Mucosa of stomach (tissue), 1 donor: ENCODE data around the gene NEURL1B.
"Not testable (repeated sequence)": the region's sequence is repeated elsewhere in the genome, so short reads cannot be mapped to it uniquely, and the experiment has no call there.

Experiments used
- H3K27me3 ChIP-seq: one replicate; pipeline ENCODE4 v1.7.0; 2013; ENCODE audit warnings: mild to moderate bottlenecking, low read length; ENCODE audit not compliant: control insufficient read depth, insufficient read depth
- H3K36me3 ChIP-seq: one replicate; pipeline ENCODE4 v1.7.0; 2013; ENCODE audit warnings: low read length; ENCODE audit not compliant: control insufficient read depth, insufficient read depth
- H3K4me1 ChIP-seq: one replicate; pipeline ENCODE4 v1.7.0; 2013; ENCODE audit warnings: mild to moderate bottlenecking, low read length; ENCODE audit not compliant: control insufficient read depth, insufficient read depth
- H3K4me3 ChIP-seq: one replicate; pipeline ENCODE4 v1.7.0; 2013; ENCODE audit warnings: low read length
- H3K9ac ChIP-seq: one replicate; pipeline ENCODE4 v1.7.0; 2013; ENCODE audit warnings: mild to moderate bottlenecking, low read length, moderate library complexity
- H3K9me3 ChIP-seq: one replicate; pipeline ENCODE4 v1.7.0; 2013; ENCODE audit warnings: mild to moderate bottlenecking, low read length, moderate library complexity; ENCODE audit not compliant: control insufficient read depth
- donor health status: Pancreatic carcinoma.

The NEURL1B gene

GRCh38 chr5:172648013-172648381 lies 6.9 kb downstream of the NEURL1B start:
- no peak overlapping the region for H3K9ac ChIP-seq
- H3K4me1 ChIP-seq = no peaks in the 10 kb centered on the region

GRCh38 chr5:172648755-172649154 lies 7.7 kb downstream of the NEURL1B start:
- Histone ChIP-seq H3K4me3 (no peak overlapping the region), H3K9ac (no peak overlapping the region), H3K27me3 (no peaks in the 10 kb centered on the region), H3K4me1 (no peaks in the 10 kb centered on the region), H3K36me3 (no peaks in the 10 kb centered on the region), H3K9me3 (no peaks in the 10 kb centered on the region)

More at GRCh38 chr5:172648013-172648381, 6.9 kb downstream of the NEURL1B start:
- Histone ChIP-seq H3K9me3 (no peaks in the 10 kb centered on the region), H3K36me3 (no peaks in the 10 kb centered on the region), H3K4me3 (no peak overlapping the region), H3K27me3 (no peaks in the 10 kb centered on the region)

GRCh38 chr5:172656496-172656895 lies 15.4 kb downstream of the NEURL1B start:
- not testable (repeated sequence) for H3K27me3 ChIP-seq, H3K9ac ChIP-seq, H3K36me3 ChIP-seq, H3K4me3 ChIP-seq, H3K9me3 ChIP-seq
- peaks cover 27% of the 10 kb centered on the region for H3K4me1 ChIP-seq

- peaks cover 27% of the 10 kb centered on the region for H3K4me1 ChIP-seq
- H3K9me3 ChIP-seq, H3K9ac ChIP-seq, H3K27me3 ChIP-seq, H3K4me3 ChIP-seq, H3K36me3 ChIP-seq: not testable (repeated sequence)
Measured at GRCh38 chr5:172657524-172658233, 16.6 kb downstream of the NEURL1B start.

- Histone ChIP-seq H3K4me3 (no peak overlapping the region), H3K4me1 (peaks cover 27% of the 10 kb centered on the region), H3K9me3 (peaks cover 7% of the 10 kb centered on the region), H3K27me3 (no peaks in the 10 kb centered on the region), H3K36me3 (no peaks in the 10 kb centered on the region), H3K9ac (peak overlapping the region; percentile 25)
Measured at GRCh38 chr5:172658391-172658790, 17.3 kb downstream of the NEURL1B start.

GRCh38 chr5:172658961-172659501 lies 18.0 kb downstream of the NEURL1B start:
- H3K4me3 ChIP-seq = no peak overlapping the region
- H3K9me3 ChIP-seq = peaks cover 7% of the 10 kb centered on the region
- H3K36me3 ChIP-seq = no peaks in the 10 kb centered on the region
- peak overlapping the region; percentile 32 for H3K9ac ChIP-seq
- H3K4me1 ChIP-seq = peaks cover 27% of the 10 kb centered on the region
- H3K27me3 ChIP-seq = no peaks in the 10 kb centered on the region

- H3K9ac ChIP-seq = peak overlapping the region; percentile 16
- peaks cover 7% of the 10 kb centered on the region for H3K9me3 ChIP-seq
- peaks cover 27% of the 10 kb centered on the region for H3K4me1 ChIP-seq
- no peak overlapping the region for H3K4me3 ChIP-seq
- no peaks in the 10 kb centered on the region for H3K27me3 ChIP-seq
- no peaks in the 10 kb centered on the region for H3K36me3 ChIP-seq
Measured at GRCh38 chr5:172659570-172659908, 18.5 kb downstream of the NEURL1B start.

GRCh38 chr5:172659909-172660628 lies 19.0 kb downstream of the NEURL1B start:
- Histone ChIP-seq H3K9ac (peak overlapping the region; percentile 16), H3K4me1 (peaks cover 32% of the 10 kb centered on the region), H3K4me3 (no peak overlapping the region), H3K9me3 (peaks cover 7% of the 10 kb centered on the region), H3K27me3 (no peaks in the 10 kb centered on the region), H3K36me3 (no peaks in the 10 kb centered on the region)

GRCh38 chr5:172660974-172661373 lies 19.9 kb downstream of the NEURL1B start:
- Histone ChIP-seq H3K27me3 (no peaks in the 10 kb centered on the region), H3K9ac (no peak overlapping the region), H3K36me3 (no peaks in the 10 kb centered on the region), H3K4me3 (no peak overlapping the region), H3K4me1 (peaks cover 40% of the 10 kb centered on the region), H3K9me3 (no peaks in the 10 kb centered on the region)

- Histone ChIP-seq H3K27me3 (no peaks in the 10 kb centered on the region), H3K4me1 (peaks cover 40% of the 10 kb centered on the region), H3K9ac (no peak overlapping the region), H3K9me3 (no peaks in the 10 kb centered on the region), H3K36me3 (no peaks in the 10 kb centered on the region), H3K4me3 (no peak overlapping the region)
Measured at GRCh38 chr5:172661526-172661925, 20.5 kb downstream of the NEURL1B start.

GRCh38 chr5:172662596-172662995 lies 21.5 kb downstream of the NEURL1B start:
- Histone ChIP-seq H3K9ac (no peak overlapping the region), H3K36me3 (no peaks in the 10 kb centered on the region), H3K27me3 (no peaks in the 10 kb centered on the region), H3K4me1 (peaks cover 40% of the 10 kb centered on the region), H3K9me3 (no peaks in the 10 kb centered on the region), H3K4me3 (no peak overlapping the region)

GRCh38 chr5:172664018-172664417 lies 23.0 kb downstream of the NEURL1B start:
- no peak overlapping the region for H3K9ac ChIP-seq
- H3K4me1 ChIP-seq = peaks cover 37% of the 10 kb centered on the region
- H3K4me3 ChIP-seq = no peak overlapping the region
- H3K27me3 ChIP-seq = no peaks in the 10 kb centered on the region
- H3K36me3 ChIP-seq = no peaks in the 10 kb centered on the region
- no peaks in the 10 kb centered on the region for H3K9me3 ChIP-seq
